GM19193 (cell line): ENCODE results near the gene PLCB1.

ENCODE experiments used
- POLR2A ChIP-seq: IDR thresholded peaks from 4 replicates; pipeline ENCODE4 v1.6.1; 2011; ENCODE audit not compliant: insufficient read depth, insufficient read length; ENCODE audit errors: extremely low read depth

Gene PLCB1

GRCh38 chr20:8145246-8146168 lies 13.4 kb downstream of the PLCB1 start:
- TF ChIP-seq POLR2A: no peak

GRCh38 chr20:8147476-8147875 lies 15.4 kb downstream of the PLCB1 start:
- TF ChIP-seq POLR2A: no peak

GRCh38 chr20:8148501-8148900 lies 16.4 kb downstream of the PLCB1 start:
- no peak for TF ChIP-seq POLR2A

- TF ChIP-seq POLR2A: no peak
Observed at GRCh38 chr20:8150591-8150990, 18.5 kb downstream of the PLCB1 start.

- no peak for TF ChIP-seq POLR2A
Observed at GRCh38 chr20:8151372-8151771, 19.3 kb downstream of the PLCB1 start.

GRCh38 chr20:8152183-8152582 lies 20.1 kb downstream of the PLCB1 start:
- no peak for TF ChIP-seq POLR2A

GRCh38 chr20:8152847-8153246 lies 20.8 kb downstream of the PLCB1 start:
- no peak for TF ChIP-seq POLR2A

- TF ChIP-seq POLR2A: no peak
Observed at GRCh38 chr20:8153281-8153908, 21.3 kb downstream of the PLCB1 start.

- TF ChIP-seq POLR2A: no peak
Observed at GRCh38 chr20:8154638-8155037, 22.6 kb downstream of the PLCB1 start.

- TF ChIP-seq POLR2A: no peak
Observed at GRCh38 chr20:8155229-8155628, 23.2 kb downstream of the PLCB1 start.

GRCh38 chr20:8155812-8156211 lies 23.7 kb downstream of the PLCB1 start:
- TF ChIP-seq POLR2A: no peak

GRCh38 chr20:8156235-8157079 lies 24.4 kb downstream of the PLCB1 start:
- TF ChIP-seq POLR2A: no peak

- no peak for TF ChIP-seq POLR2A
Observed at GRCh38 chr20:8161264-8162071, 29.4 kb downstream of the PLCB1 start.

- TF ChIP-seq POLR2A: no peak
Observed at GRCh38 chr20:8162610-8163009, 30.5 kb downstream of the PLCB1 start.
